Smooth muscle cell (in vitro differentiated cells): Measurements from ENCODE around the gene LRRC74A. TPM values are rescaled to one million over a fixed set of nuclear protein-coding genes. Genes with fewer than 3 reads are reported as not detected.

Experiments
- DNase-seq: peaks from one replicate; lab custom pipeline; 2025; ENCODE audit not compliant: unreplicated experiment; lab: John Stamatoyannopoulos, UW
- H2AFZ ChIP-seq: fragments of 200-600 bp; sonication (generic); 2 replicates; pipeline ENCODE4 v1.6.0; 2016; ENCODE audit warnings: antibody characterized with exemption, low read depth, mild to moderate bottlenecking
- H3F3A ChIP-seq: fragments of 200-600 bp; sonication (generic); 2 replicates; pipeline ENCODE4 v1.6.0; 2017; ENCODE audit warnings: antibody characterized with exemption, low read depth
- H3K27ac ChIP-seq: fragments of 200-600 bp; sonication (generic); 2 replicates; pipeline ENCODE4 v1.5.1; 2016; ENCODE audit warnings: low read depth, mild to moderate bottlenecking
- H3K27me3 ChIP-seq: fragments of 200-600 bp; sonication (generic); 2 replicates; pipeline ENCODE4 v1.6.1; 2016; ENCODE audit warnings: low read depth, mild to moderate bottlenecking
- H3K36me3 ChIP-seq: fragments of 200-600 bp; sonication (generic); 2 replicates; pipeline ENCODE4 v1.5.1; 2016; ENCODE audit warnings: low read depth
- H3K4me1 ChIP-seq: fragments of 200-600 bp; sonication (generic); 2 replicates; pipeline ENCODE4 v1.5.1; 2016; ENCODE audit warnings: low read depth
- H3K4me2 ChIP-seq: fragments of 200-600 bp; sonication (generic); 2 replicates; pipeline ENCODE4 v1.6.0; 2016; ENCODE audit warnings: mild to moderate bottlenecking
- H3K4me3 ChIP-seq: fragments of 200-600 bp; sonication (generic); 2 replicates; pipeline ENCODE4 v1.5.1; 2016; ENCODE audit warnings: mild to moderate bottlenecking
- H3K79me2 ChIP-seq: fragments of 200-600 bp; sonication (generic); 2 replicates; pipeline ENCODE4 v1.6.0; 2016; ENCODE audit warnings: low read depth, mild to moderate bottlenecking
- H3K9ac ChIP-seq: fragments of 200-600 bp; sonication (generic); 2 replicates; pipeline ENCODE4 v1.6.0; 2016; ENCODE audit warnings: low read depth
- H3K9me3 ChIP-seq: fragments of 200-600 bp; sonication (generic); replicated peaks from 2 replicates; pipeline ENCODE4 v1.5.1; 2016; ENCODE audit warnings: low read depth
- H4K20me1 ChIP-seq: fragments of 200-600 bp; sonication (generic); 2 replicates; pipeline ENCODE4 v1.6.0; 2016; ENCODE audit warnings: low read depth
- CTCF ChIP-seq: fragments of 200-600 bp; sonication (generic); IDR thresholded peaks from 2 replicates; pipeline ENCODE4 v1.5.1; 2017; ENCODE audit warnings: borderline replicate concordance, mild to moderate bottlenecking, antibody characterized with exemption; ENCODE audit not compliant: insufficient read depth, poor library complexity, severe bottlenecking
- WGBS: methylation state at CpG from one replicate; pipeline ENCODE4 v1.1.7; 2016; ENCODE audit warnings: low lambda C conversion rate; 5-methylcytosine and 5-hydroxymethylcytosine counted together
- polyA plus RNA-seq: library from polyadenylated mRNA; unstranded; fragments of >200 nt; fragmentation: Nextera tagmentation; extraction: Ambion mirVana; gene quantifications from 2 replicates; pipeline ENCODE4 v1.2.1, GENCODE V29; 2016
- total RNA-seq: library from RNA; depleted of rRNA; stranded (reverse); fragments of >200 nt; gene quantifications from 2 replicates; pipeline ENCODE4 v1.2.3, GENCODE V29; 2014

The LRRC74A gene
- total RNA-seq (not detected in 2 replicates), polyA plus RNA-seq (not detected in 2 replicates)

GRCh38 chr14:76826122-76826521 is at the start of gene LRRC74A:
TSS of gene LRRC74A (plus strand) at chr14:76826408. CDS start at chr14:76826698, 290 bp downstream.
- H3F3A ChIP-seq = no peaks in the 10 kb centered on the region
- no peak within 1 kb of the TSS for H3K27ac ChIP-seq
- H3K36me3 ChIP-seq = no peaks in the 10 kb centered on the region
- no peak within 1 kb of the TSS for H3K9ac ChIP-seq
- 93% methylated on average over 2 of the region's 2 CpGs for WGBS
- no peak for DNase-seq
- no peaks in the 10 kb centered on the region for H3K27me3 ChIP-seq
- no peaks in the 10 kb centered on the region for H3K79me2 ChIP-seq
- no peaks in the 10 kb centered on the region for H4K20me1 ChIP-seq
- H3K4me1 ChIP-seq = peaks cover 9% of the 10 kb centered on the region
- no peak within 1 kb of the TSS for H2AFZ ChIP-seq
- TF ChIP-seq CTCF = no peak
- no peaks in the 10 kb centered on the region for H3K9me3 ChIP-seq
- H3K4me3 ChIP-seq = no peak within 1 kb of the TSS
- H3K4me2 ChIP-seq = no peak within 1 kb of the TSS

GRCh38 chr14:76776428-76777251 is 49.6 kb upstream of the LRRC74A start:
- H3K9me3 ChIP-seq = no peaks in the 10 kb centered on the region
- no peaks in the 10 kb centered on the region for H3K36me3 ChIP-seq
- no peak overlapping the region for H2AFZ ChIP-seq
- H3F3A ChIP-seq = peaks cover 15% of the 10 kb centered on the region
- no peak overlapping the region for H3K4me3 ChIP-seq
- no peak overlapping the region for H3K27ac ChIP-seq
- peaks cover 20% of the 10 kb centered on the region for H3K4me1 ChIP-seq
- DNase-seq = no peak
- H3K9ac ChIP-seq = no peak overlapping the region
- no peak overlapping the region for H3K4me2 ChIP-seq
- no peaks in the 10 kb centered on the region for H4K20me1 ChIP-seq
- 87% methylated on average over 10 of the region's 10 CpGs for WGBS
- no peaks in the 10 kb centered on the region for H3K27me3 ChIP-seq
- peaks cover 5% of the 10 kb centered on the region for H3K79me2 ChIP-seq
- TF ChIP-seq CTCF = no peak

- H3K9me3 ChIP-seq = no peaks in the 10 kb centered on the region
- H3K27ac ChIP-seq = no peak overlapping the region
- H3K27me3 ChIP-seq = no peaks in the 10 kb centered on the region
- peaks cover 13% of the 10 kb centered on the region for H3F3A ChIP-seq
- H3K4me3 ChIP-seq = no peak overlapping the region
- no peak for DNase-seq
- H4K20me1 ChIP-seq = no peaks in the 10 kb centered on the region
- H3K79me2 ChIP-seq = peaks cover 5% of the 10 kb centered on the region
- no peak overlapping the region for H2AFZ ChIP-seq
- peaks cover 14% of the 10 kb centered on the region for H3K4me1 ChIP-seq
- 94% methylated on average over 9 of the region's 9 CpGs for WGBS
- no peak overlapping the region for H3K9ac ChIP-seq
- H3K4me2 ChIP-seq = no peak overlapping the region
- TF ChIP-seq CTCF = no peak
- no peaks in the 10 kb centered on the region for H3K36me3 ChIP-seq
Measured at GRCh38 chr14:76777721-76778120, 48.5 kb upstream of the LRRC74A start.
